Body of pancreas (tissue), 4 donors: ENCODE measurements around the gene PLPPR4. TPM values are rescaled to one million over a fixed set of nuclear protein-coding genes. Genes with fewer than 3 reads are reported as not detected.

Experiments used
- ATAC-seq: fragments of 150-250 bp; one replicate; pipeline ENCODE4 v1.9.1; 2016
- DNase-seq, 4 donors: peaks; one replicate each; pipeline ENCODE4 v3.0.0-alpha.2; 2019
- H3K27ac ChIP-seq, 4 donors: fragments of 200-600 bp; sonication (generic); 1 replicate in 3 of 4; 2 replicates in 1 of 4; pipeline versions ENCODE4 v1.5.1 to v1.6.1; 2016 to 2019; ENCODE audit warnings: mild to moderate bottlenecking in 1 of 4, mixed read lengths in 1 of 4, moderate library complexity in 1 of 4
- H3K27me3 ChIP-seq, 2 donors: fragments of 200-600 bp; sonication (generic); one replicate each; pipeline ENCODE4 v1.6.0; 2016; ENCODE audit warnings: mild to moderate bottlenecking in 1 of 2
- H3K36me3 ChIP-seq, 2 donors: fragments of 200-600 bp; sonication (generic); replicated peaks in 1 of 2; 2 replicates each; pipeline ENCODE4 v1.5.1; 2016; ENCODE audit warnings: low read depth in 2 of 2; ENCODE audit not compliant: insufficient read depth in 1 of 2
- H3K4me1 ChIP-seq: fragments of 200-600 bp; sonication (generic); one replicate; pipeline ENCODE4 v1.6.0; 2016
- H3K4me3 ChIP-seq, 2 donors: fragments of 200-600 bp; sonication (generic); 1 replicate in 1 of 2; 2 replicates in 1 of 2; pipeline ENCODE4 v1.5.1; 2016 to 2019
- H3K9me3 ChIP-seq, 3 donors: fragments of 200-600 bp; sonication (generic); 1 replicate in 2 of 3; 2 replicates in 1 of 3; pipeline ENCODE4 v1.5.1; 2016
- POLR2A ChIP-seq, 3 donors: fragments of 450-650 bp; IDR thresholded peaks; one replicate each; pipeline ENCODE4 v1.6.1; 2016; ENCODE audit warnings: antibody characterized with exemption in 3 of 3, mild to moderate bottlenecking in 2 of 3
- WGBS, 2 donors: methylation state at CpG; one replicate each; pipeline ENCODE4 v1.1.5; 2017; 5-methylcytosine and 5-hydroxymethylcytosine counted together
- intact Hi-C: fragments of 100-400 bp; cut with DNase I; formaldehyde crosslinking; loops from one replicate; pipeline ENCODE4 v1.15.1; 2023
- total RNA-seq, 2 donors: library from RNA; depleted of rRNA; stranded (reverse); fragments of >200 nt; gene quantifications; one replicate each; pipeline ENCODE4 v1.1.0, GENCODE V29; 2016
- TF ChIP-seq, protein P1 (sequence below), 7 experiments: fragments of 450-650 bp in 4 of 7; fragments of 200-600 bp in 3 of 7; sonication (generic) in 3 of 7; IDR thresholded peaks; one replicate each; pipeline ENCODE4 v1.5.1; 2016 to 2019; ENCODE audit warnings: antibody characterized with exemption in 7 of 7

PLPPR4 gene
- total RNA-seq, 2 donors from 2014 or later, result 0.52 TPM; not detected in 1

DNA sequence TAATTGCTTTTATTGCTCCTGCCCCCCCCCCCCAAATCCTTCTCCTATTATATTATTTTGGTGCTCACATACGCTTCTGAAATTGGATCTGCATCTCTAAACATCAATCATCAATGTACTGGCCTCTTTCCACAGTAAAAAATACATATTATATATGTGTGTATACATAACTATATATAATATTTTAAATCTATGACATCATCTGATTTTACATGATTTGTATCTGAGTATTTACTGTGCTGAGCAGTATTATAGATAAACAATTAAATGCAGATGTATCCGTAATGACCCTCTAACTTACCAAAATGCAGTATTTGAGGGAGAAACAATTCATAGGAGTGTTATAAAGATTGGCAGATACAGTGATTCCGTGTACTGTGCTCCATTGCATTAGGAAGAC lies 832 bp downstream of the PLPPR4 start:
- ATAC-seq, result no peak
- 46 to 50% methylated on average over 3 of the region's 3 CpGs for WGBS, 2 donors

DNA sequence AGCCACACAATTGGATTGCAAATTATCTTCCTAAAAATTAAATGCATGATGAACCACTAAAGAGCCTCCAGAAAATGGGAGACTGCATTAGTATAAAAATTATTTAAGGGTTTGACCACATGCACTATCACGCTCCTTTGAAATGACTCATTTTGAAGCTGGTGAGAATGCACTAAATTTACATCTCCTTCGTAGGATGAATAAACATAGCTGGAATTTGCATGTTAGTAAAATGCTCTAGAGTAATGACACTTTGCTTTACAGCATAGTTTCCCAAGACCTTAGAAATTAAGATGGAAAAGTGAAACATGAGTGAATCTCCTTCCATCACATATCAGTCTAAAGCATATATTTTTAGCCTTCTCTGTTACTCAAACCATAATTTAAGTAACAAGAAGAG lies 2.4 kb downstream of the PLPPR4 start:
- ATAC-seq (no peak), DNase-seq (no peak)
- Histone ChIP-seq H3K27ac (no peak overlapping the region), H3K36me3 (no peaks in the 10 kb centered on the region), H3K27me3 (peaks cover 0 to 4% of the 10 kb centered on the region in 2 donors), H3K4me3 (no peak overlapping the region), H3K4me1 (peaks cover 13% of the 10 kb centered on the region), H3K9me3 (no peaks in the 10 kb centered on the region)
- intact Hi-C loops, result no loop called here
- no peak for TF ChIP-seq POLR2A (IDR thresholded peaks at IDR 0.05)
- TF ChIP-seq, protein P1, sequence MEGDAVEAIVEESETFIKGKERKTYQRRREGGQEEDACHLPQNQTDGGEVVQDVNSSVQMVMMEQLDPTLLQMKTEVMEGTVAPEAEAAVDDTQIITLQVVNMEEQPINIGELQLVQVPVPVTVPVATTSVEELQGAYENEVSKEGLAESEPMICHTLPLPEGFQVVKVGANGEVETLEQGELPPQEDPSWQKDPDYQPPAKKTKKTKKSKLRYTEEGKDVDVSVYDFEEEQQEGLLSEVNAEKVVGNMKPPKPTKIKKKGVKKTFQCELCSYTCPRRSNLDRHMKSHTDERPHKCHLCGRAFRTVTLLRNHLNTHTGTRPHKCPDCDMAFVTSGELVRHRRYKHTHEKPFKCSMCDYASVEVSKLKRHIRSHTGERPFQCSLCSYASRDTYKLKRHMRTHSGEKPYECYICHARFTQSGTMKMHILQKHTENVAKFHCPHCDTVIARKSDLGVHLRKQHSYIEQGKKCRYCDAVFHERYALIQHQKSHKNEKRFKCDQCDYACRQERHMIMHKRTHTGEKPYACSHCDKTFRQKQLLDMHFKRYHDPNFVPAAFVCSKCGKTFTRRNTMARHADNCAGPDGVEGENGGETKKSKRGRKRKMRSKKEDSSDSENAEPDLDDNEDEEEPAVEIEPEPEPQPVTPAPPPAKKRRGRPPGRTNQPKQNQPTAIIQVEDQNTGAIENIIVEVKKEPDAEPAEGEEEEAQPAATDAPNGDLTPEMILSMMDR (IDR thresholded peaks at IDR 0.05), result no peak
- WGBS, 2 donors, result 72 to 73% methylated on average over 2 of the region's 2 CpGs

More for the DNA sequence above, 832 bp downstream of the PLPPR4 start:
- no peaks in the 10 kb centered on the region for H3K9me3 ChIP-seq
- peaks cover 0 to 4% of the 10 kb centered on the region in 2 donors for H3K27me3 ChIP-seq
- no peak overlapping the region for H3K27ac ChIP-seq
- peaks cover 13% of the 10 kb centered on the region for H3K4me1 ChIP-seq
- no peak for TF ChIP-seq POLR2A (IDR thresholded peaks at IDR 0.05)
- TF ChIP-seq, protein P1 (IDR thresholded peaks at IDR 0.05), result no peak
- H3K4me3 ChIP-seq, result no peak overlapping the region
- intact Hi-C loops, result no loop called here
- no peaks in the 10 kb centered on the region for H3K36me3 ChIP-seq
- DNase-seq, result no peak

DNA sequence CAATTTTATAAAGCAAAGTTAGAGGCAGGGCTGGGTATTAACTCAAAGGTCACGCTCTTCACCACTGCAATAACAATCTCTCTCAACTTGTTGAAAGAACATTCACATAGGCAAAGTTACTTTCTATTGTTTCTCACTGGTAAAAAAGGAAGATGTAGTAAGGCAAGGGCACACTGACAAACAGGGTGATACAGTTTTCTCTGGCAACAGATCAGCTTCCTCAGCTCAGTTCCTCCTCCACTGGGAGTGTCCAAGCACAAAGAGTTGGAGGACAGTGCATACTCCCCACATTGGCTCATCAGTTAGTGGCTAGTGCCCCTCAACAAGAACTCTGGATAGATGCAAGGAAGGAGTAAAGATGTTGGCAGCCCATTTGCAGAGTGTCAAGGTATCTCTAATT lies 3.7 kb downstream of the PLPPR4 start:
- Histone ChIP-seq H3K4me1 (peaks cover 13% of the 10 kb centered on the region), H3K9me3 (no peaks in the 10 kb centered on the region), H3K4me3 (no peak overlapping the region), H3K27ac (no peak overlapping the region), H3K27me3 (peaks cover 0 to 4% of the 10 kb centered on the region in 2 donors), H3K36me3 (no peaks in the 10 kb centered on the region)
- TF ChIP-seq POLR2A (IDR thresholded peaks at IDR 0.05), result no peak
- TF ChIP-seq, protein P1 (IDR thresholded peaks at IDR 0.05), result no peak
- no peak for DNase-seq
- no peak for ATAC-seq
- 78 to 81% methylated on average over 1 of the region's 1 CpG for WGBS, 2 donors
- intact Hi-C loops, result no loop called here

DNA sequence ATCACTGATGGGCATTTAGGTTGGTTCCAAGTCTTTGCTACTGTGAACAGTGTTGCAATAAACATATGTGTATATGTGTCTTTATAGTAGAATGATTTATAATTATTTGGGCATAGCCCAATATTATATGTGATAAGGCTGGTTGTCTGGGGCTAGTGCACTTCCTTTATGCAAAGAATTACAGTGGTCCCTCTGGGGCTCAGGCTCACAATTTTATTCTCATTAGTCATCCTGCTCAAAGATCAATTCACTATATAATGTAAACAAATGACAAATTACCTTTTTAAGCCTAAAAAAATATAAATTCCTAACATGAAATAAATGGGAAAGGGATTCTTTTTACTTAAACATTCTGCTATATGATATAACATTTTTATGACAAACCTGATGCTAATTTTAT lies 5.0 kb downstream of the PLPPR4 start:
- H3K36me3 ChIP-seq, result no peaks in the 10 kb centered on the region
- H3K4me3 ChIP-seq, result no peak overlapping the region
- intact Hi-C loops, result no loop called here
- DNase-seq (no peak), ATAC-seq (no peak)
- H3K27me3 ChIP-seq, result peaks cover 0 to 4% of the 10 kb centered on the region in 2 donors
- H3K9me3 ChIP-seq, result no peaks in the 10 kb centered on the region
- peaks cover 6% of the 10 kb centered on the region for H3K4me1 ChIP-seq
- TF ChIP-seq, protein P1 (IDR thresholded peaks at IDR 0.05), result no peak
- no peak for TF ChIP-seq POLR2A (IDR thresholded peaks at IDR 0.05)
- H3K27ac ChIP-seq, result no peak overlapping the region

DNA sequence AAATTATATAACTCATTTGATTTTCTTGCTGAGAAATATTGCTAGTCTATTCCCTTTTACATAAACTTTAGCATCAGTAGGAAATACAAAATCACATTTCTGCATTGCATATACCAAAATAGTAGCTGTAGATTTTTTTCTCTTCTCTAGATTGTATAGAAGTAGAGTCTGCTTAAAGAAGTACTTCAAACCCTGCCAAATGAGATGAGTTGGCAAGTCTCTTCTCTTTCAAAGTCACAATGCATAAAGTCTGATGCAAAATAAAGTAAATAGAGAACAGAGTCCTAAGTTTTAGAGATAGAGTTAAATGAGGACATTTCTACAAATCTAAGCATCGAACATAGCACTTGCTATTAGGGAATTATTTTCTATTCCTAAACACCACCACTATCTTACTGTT lies 6.4 kb downstream of the PLPPR4 start:
- Histone ChIP-seq H3K27ac (no peak overlapping the region), H3K9me3 (no peaks in the 10 kb centered on the region), H3K4me1 (no peaks in the 10 kb centered on the region), H3K36me3 (no peaks in the 10 kb centered on the region), H3K4me3 (no peak overlapping the region), H3K27me3 (no peaks in the 10 kb centered on the region)
- TF ChIP-seq, protein P1 (IDR thresholded peaks at IDR 0.05), result no peak
- TF ChIP-seq POLR2A (IDR thresholded peaks at IDR 0.05), result no peak
- WGBS, 2 donors, result 71 to 77% methylated on average over 1 of the region's 1 CpG
- no peak for DNase-seq
- intact Hi-C loops, result no loop called here
- no peak for ATAC-seq
